GM18858 (cell line): ENCODE results near the gene RPS2.
"Not testable (repeated sequence)": the region's sequence is repeated elsewhere in the genome, so short reads cannot be mapped to it uniquely, and the experiment has no call there.

Source experiments
- ATAC-seq: cut with Tn5 transposase; IDR thresholded peaks from one replicate; pipeline ENCODE4 v1.9.1; 2021; ENCODE audit not compliant: unreplicated experiment

The RPS2 gene

DNA sequence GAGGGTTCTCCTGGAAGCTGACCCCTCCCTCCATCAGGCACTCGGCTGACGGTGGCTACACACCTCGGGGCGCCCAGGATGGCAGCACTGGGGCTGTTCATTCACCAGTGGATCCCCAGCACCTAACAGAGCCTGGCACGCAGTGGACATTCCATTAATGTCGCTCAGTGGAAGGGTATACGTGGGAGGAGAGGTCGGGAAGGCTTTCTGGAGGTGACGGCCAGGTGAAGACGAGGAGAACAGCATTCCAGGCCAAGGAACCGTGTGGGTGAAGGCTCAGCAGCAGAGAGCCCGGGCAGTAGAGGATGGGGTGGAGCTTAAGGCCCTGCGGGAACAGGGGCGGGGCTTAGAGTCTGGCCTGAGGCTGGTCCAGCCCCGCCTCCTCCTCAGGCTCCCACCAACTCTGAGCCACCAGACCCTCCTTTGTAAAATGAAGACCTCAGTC lies 43.9 kb downstream of the RPS2 start:
- ATAC-seq: no peak

DNA sequence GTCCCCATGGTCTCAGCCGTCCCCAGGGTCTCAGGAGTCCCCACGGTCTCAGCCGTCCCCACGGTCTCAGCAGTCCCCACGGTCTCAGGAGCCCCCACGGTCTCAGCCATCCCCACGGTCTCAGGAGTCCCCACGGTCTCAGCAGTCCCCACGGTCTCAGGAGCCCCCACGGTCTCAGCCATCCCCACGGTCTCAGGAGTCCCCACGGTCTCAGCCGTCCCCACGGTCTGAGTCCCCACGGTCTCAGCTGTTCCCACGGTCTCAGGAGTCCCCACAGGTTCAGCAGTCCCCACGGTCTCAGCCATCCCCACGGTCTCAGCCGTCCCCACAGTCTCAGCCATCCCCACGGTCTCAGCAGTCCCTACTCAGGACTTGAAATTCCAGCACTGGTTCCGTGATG lies 44.5 kb downstream of the RPS2 start:
- ATAC-seq: not testable (repeated sequence)

DNA sequence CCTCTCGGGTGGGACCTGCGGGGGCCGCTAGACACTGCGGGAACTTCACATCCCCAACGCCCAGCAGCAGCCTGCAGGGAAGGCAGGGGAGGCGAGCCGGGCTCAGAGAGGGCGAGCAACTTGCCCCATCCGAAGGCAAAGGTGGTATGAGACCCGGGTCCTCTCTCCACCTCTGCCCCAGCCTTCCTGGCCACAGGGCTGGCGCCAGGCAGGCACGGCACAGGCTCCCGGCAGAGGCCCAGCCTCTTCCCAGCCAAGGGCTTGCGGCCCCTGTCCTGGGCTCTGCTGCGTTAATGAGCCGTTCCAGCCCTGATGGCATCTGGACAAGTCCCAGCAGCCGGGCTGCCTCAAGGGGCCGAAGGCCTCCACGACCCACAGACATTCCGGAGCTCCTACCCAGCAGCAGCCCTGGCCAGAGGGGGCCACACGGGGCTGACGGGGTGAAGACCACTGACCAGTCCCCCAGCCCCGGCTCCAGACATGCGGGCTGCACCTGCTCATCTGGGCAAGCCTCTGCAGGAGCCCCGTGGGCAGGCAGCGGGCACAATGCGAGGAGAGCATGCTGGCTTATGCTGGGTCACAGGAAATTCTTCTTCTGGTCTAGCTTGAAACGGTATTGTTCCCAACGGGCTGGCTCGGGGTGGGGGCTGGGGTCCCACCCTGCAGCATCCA lies 45.2 kb downstream of the RPS2 start:
- no peak for ATAC-seq

DNA sequence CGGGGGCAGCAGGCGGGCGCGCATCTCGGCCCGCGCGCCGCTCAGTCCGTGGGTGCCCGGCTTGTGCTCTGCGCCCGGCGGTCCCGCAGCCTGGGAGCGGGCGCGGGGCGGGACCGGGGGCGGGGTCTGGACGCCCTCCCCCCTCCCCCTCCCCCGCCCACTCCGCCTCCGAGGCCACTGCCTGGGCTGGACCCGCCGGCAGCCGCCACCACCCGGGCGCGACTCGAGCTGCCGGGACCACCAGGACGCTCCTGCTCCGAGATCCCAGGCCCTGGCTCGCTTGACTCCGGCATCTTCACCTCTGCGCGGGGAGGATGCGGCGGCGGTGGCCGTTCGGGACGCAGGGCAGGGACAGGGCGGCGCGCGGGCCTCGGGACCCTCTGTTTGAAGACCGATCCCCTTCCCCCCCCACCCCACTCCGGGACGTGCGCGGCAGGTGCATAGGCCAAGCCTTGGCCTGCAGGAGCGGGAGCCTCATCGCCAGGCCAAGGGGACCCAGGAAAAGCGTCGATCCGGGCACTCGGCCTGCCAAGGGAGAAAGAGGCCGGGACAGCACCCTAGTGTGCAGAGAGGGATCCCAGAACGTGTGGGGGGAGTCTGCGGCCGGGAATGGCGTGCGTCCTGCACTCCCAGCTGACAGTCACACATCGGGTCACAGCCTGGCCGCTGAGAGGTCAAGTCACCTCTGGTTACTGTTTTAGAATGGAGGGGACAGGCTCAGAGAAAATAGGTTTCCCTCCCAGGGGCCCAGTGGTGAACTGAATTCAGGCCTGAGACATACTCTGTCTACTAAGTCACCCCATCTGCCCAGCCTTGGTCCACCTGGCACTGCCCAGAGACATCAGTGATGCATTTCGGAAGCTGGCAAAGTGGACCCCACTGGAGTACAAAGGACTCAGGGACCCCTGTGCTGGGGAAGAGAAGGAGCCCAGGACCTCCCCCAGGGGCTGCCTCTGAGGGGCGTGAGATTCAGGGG lies 46.0 kb downstream of the RPS2 start, which contains the start of gene HS3ST6:
Gene HS3ST6, minus strand, starts transcription at position 65 of the 976 bp plus-strand sequence. CDS start 92 bp downstream, outside the sequence.
- ATAC-seq: no peak

DNA sequence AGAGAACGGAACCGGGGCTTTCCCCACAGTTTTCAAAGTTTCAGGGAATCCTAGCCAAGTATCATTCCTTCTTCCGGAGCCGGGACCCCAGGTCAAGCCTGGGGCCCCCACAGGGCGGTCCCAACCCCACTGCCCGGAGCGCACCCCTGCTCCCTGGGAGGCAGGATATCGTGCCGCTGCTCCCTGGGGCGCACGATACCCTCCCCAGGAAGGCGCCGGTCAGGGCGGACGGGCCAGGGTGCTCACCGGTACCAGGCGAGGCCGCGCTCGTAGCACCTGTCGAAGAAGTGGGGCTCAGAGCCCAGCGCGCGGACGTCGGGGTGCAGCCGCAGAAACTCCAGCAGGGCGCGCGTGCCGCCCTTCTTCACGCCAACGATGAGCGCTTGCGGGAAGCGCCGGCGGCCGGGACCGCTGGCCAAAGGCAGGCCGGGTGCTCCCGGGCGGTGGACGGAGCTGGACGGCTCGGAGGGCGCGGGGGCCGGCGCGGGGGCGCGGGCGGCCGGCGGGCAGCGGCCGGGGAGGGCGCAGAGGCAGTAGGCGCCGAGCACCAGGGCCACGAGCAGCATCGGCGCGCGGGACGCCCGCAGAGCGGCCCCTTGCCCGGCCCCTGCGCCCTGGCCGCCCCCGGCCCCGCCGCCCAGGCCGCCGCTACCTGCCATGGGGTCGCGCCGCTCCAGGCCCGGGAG lies 46.8 kb downstream of the RPS2 start:
- ATAC-seq: no peak

- no peak for ATAC-seq
Measured at GRCh38 chr16:1917056-1917664, 47.5 kb downstream of the RPS2 start.

- no peak for ATAC-seq
Measured at GRCh38 chr16:1916640-1916990, 48.0 kb downstream of the RPS2 start.

DNA sequence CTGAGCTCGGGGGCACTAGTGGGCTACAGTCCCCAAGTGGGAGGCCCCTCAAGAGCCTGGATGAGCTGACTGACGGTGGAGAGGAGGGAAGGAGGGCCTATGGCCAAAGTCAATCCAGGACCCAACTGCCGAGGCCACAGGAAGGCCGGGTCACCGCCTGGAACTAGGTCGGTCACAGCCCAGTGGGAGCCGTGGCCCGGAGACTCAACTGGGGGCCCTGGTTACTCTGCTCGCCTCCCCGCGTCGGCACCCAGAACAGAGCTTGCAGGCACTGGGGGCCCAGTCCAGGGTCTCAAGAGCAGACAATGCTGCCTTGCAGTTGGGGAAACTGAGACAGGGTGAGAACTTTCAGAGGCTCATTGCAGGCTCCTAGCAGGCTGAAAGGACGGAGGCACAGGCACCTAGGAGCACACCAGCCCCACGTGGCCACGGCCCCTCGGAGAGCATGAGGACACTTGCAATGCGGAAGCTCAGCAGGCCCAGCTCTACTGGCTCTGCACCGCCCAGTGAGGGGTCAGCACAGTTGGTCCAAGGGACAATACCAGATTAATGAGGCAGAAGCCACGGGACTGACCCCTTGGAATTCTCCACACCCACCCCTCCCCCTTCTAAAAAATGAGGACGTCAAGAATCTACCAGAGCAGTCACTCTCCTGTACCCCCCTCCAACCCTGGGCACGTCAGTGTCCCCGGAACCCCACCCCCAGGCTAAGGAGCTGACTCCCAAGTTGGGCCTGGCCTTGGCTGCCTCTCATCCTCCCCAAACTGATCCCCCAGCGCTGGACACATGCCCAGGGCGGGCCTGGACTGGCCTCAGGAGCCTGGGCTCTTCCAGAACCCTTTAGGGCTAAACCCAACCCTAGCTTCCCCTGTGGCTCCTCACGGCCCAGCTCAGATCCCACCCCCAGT lies 48.6 kb downstream of the RPS2 start:
- no peak for ATAC-seq

DNA sequence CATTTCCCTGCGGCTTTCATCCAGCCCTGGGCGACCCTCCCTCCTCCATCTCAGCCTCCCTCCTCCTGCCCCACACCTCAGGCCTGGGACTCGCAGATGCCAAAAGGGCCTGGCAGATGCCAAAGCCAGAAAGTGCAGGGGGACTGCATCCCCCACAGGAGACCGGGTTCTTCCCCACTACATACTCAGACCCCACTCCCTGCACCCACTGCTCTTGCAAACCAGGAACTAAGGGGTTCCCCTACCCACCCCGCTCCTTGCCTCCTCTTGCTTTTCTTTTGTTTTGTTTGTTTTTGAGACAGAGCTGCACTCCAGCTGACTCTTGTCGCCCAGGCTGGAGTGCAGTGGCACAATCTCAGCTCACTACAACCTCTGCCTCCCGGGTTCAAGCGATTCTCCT lies 49.6 kb downstream of the RPS2 start:
- ATAC-seq: no peak

GRCh38 chr16:1914084-1914608 lies 50.5 kb downstream of the RPS2 start:
- no peak for ATAC-seq

DNA sequence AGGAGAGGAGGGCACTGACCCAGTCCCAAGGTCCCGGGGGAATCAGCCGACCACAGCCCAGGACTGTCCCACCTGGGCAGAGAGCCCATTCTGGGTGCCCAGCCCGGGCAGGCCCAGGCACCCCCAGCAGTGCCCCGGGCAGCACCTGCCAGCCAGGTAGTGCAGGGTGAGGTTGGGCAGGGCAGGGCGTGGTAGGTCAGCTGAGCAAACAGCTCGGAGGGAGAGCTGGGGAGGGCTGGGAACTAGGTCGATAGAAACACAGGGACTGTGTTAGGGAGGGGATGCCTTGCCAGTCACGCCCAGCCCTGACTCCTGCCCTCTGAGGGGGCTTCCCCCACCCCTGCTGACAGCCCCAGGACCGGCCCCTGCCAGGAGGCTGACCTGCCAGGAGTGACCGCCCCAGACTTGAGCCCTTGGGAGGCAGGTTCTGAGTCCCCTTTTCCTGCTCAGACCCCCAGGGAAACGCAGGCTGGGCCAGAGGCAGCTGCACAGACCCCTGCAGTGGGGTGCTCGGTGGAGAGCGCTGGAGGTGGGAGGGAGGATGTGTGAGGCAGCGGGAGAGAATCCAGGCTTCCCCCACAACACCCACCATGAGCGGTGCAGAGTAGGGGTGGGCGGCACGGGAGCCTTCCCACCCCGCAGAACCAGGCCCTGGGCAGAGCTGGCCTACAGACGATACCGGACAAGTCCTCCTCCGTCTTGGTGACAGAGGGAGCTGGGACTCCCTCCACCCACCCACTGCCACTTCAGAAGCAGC lies 51.1 kb downstream of the RPS2 start:
- ATAC-seq: no peak

DNA sequence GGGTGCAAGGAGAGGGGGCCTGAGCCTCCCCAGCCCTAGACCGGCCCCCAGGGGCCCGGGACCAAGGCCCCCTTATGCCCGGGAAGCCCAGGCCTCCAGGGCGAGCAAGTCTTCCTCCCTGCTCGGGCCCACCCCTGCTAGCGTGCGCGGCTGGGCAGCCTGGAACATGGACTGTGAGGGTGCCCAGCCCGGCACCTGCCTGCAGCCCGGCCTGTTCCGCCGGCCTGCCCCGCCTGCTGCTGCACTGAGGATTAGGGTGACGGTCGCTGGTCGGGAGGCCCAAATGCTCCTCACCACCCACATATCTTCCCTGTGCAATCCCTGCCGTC lies 52.4 kb downstream of the RPS2 start:
- no peak for ATAC-seq
